ENCODE results near the gene ATP5F1D. TPM values are rescaled to one million over a fixed set of nuclear protein-coding genes. Genes with fewer than 3 reads are reported as not detected.
A peak's percentile ranks its signal among the peaks of the same experiment; 100 is the strongest.

Gene ATP5F1D
- total RNA-seq, 1 donor from 2014 or later, result 28.9 TPM

GRCh38 chr19:1232652-1233072 is 8.9 kb upstream of the ATP5F1D start:
- DNase-seq (ENCODE audit: low read depth, low spot score), result no peak

DNA sequence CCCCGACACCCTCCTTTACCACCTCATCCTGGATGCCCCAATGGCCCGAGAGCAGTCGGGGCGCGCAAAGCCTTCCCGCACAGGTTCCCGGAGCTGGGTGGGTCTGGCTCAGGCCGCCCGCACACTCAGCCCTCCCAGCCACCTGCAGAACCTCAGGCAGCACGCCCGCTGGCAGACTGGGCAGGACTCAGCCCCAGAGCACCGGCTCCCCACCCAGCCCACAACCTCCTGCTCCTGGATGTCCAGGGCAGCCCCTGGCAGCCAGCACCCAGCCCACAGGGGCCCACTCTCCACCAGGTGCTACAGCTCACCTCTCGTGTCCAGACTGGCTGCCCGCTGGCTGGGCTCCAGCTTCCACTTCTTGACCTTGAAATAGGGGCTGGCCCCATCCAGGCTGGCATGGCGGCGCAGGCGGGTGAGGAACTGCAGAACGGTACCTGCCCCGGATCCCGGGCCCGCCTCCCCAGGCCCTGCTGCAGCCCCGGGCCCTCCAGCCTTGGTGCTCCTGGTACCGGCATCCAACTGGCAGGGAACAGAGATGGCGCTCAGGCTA is 8.4 kb upstream of the ATP5F1D start:
- DNase-seq (ENCODE audit: low read depth, low spot score), result no peak

DNA sequence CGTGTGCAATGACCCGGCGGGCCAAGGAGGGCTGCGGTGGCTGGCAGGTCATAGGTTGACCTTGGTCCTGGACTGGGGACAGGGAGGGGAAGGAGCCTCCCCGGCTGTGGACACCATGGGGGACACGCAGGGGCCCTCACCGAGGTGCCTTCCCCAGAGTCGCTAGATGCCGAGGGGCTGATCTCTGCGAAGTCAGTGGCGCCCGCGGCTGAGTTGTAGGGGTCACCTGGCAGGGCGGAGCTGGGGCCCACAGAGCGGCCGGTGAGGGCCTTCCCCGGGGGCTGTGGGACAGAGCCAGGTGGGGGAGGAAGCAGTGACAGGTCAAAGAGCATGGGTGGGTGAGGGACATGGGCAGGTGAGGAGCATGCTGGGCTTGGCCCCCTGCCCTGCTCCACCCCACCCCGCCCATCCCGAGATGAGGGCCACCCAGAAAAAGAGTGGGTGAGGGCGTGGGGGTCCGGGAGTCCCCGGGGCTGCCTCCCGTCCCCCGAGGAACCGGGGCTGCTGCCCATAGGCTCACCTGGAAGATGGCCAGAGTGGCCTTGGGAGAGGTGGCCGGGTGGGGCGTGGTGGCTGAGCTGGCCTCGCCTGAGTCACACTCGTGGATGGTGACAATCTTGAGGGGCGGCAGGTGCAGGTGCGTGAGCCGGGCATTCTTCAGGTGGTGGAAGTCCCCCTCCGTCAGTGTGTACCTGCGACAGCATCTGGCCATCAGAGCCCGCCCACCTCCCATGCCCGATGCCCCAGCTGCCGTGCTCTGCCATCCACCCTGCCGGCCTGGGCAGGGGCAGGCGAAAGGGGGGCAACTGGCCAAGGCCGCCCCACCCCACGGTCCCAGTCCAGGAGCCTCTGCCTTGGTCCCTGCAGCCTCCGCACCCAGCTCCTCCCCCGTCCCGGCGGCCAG is 7.2 kb upstream of the ATP5F1D start:
- DNase-seq (ENCODE audit: low read depth, low spot score), result no peak

DNA sequence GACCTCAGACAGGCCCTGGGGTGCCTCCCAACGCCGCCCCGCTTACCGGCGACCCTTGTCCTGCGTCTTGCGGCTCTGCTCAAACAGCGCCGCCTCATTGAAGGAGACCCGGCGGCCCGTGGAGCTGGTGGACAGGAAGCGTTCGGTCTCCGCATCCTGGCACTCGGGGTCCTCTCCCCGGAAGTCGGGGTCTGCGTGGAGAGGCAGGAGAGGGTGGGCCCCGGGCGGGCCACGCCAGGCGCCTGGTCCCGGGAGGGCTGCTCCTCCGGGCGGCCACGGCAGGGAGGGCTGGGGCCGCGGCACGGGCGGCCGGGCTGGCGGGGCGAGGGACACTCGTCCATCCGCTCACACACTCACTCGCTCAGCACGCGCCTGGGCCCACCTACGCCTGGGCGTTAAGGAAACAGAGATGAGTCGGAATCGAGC is 6.6 kb upstream of the ATP5F1D start:
- DNase-seq (ENCODE audit: low read depth, low spot score), result no peak

DNA sequence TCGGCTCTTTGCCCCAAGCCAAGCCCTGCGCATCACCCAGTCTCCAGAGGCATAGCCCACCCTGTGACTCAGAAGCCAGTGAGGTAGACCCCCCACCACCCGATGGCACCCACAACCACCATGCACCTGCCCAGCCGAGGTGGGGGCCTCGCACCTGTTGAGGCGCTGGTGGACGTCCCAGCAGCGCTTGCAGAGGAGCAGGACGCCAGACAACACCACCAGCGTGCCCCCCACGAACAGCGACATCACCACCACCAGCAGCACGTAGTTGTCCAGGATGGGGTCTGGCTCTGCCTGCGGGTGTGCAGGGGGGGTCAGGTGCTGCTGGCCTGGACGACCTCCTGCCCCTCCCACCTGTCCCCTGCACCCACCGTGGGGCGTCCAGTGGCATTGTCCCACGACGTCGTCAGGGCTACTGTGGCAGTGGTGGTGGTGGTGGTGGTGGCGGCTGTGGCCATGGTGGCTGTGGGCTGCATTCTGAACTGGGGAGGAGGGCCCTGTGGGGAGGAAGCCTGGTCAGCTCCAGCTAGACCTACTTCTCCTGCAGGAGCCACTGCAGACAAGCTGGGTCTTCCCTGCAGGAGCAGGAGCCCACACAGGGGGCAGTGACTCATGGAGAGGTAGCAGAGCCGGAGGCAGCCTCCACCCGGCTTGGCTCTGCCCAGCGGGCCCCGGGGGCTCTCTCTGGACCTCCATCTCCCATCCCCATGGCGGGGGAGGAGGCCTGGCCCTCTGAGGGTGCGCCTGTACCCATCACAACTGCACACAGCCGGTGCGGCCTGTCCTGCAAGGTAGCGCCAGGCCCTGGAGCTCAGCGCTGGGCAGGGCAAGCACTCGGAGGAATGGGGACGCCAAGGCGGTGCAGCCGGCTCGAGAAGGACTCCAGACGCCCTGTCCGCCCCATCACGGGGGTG is 5.7 kb upstream of the ATP5F1D start:
- no peak for DNase-seq (ENCODE audit: low read depth, low spot score)

DNA sequence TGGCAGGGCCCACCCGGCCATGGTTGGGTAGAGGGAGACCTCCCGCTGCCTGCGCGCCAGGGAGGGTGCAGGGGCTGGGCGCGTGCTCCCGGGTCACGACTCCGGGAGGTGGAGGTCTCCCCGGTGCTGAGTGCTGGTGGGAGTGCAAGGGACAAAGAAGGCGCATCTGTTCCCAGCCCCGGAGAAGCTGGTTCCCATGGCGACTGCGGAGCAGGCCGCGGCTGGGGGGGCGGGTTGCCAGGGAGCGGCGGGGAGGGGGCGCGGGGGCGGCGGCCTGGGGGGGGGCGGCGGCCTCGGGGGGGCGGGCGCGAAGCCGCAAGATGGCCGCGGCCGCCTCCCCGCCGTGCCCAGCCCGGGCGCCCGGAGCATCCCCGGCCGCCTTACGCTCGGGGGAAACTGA is 5.0 kb upstream of the ATP5F1D start:
- no peak for DNase-seq (ENCODE audit: low read depth, low spot score)

GRCh38 chr19:1237027-1237659 is 4.4 kb upstream of the ATP5F1D start:
- no peak for DNase-seq (ENCODE audit: low read depth, low spot score)

DNA sequence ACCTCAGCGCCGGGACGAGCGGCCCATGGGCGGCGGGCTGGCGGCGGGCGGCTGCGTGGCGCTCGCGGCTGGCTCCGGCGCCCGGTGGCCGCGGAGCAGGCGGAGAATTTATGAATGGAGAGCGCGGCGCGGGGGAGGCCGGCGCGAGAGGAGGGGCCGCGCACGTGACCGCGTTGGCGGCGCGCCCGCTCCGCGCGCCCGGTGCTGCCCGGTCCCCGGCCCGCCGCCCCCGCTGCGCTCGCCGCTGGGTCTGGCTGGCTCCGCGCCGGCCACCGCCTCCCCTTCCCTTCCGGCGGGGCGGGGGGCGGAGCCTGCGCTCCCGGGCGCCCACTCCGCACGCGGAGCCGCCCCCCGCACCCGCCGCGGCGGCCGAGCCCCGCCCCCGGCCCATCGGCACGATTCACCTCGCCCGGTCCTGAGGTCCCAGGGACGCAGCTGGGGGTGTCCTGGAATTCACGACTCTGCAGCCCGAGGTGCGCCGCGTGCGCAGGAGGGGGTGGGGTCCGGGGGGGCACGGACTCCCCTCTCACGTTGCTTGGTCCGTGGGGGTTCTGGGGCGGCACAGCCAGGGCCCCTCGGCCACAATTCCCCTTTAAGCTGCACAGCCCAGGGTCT is 3.7 kb upstream of the ATP5F1D start, which contains the start of gene CBARP:
Gene CBARP, minus strand, starts transcription at position 252 of the 615 bp plus-strand sequence. CDS start 1,905 bp downstream, outside the sequence.
- no peak for DNase-seq (ENCODE audit: low read depth, low spot score)

- DNase-seq (ENCODE audit: low read depth, low spot score), result no peak
These were observed 2.9 kb upstream of the ATP5F1D start for GRCh38 chr19:1238369-1239303.

- no peak for DNase-seq (ENCODE audit: low read depth, low spot score)
These were observed 2.1 kb upstream of the ATP5F1D start for GRCh38 chr19:1239420-1239795.

DNA sequence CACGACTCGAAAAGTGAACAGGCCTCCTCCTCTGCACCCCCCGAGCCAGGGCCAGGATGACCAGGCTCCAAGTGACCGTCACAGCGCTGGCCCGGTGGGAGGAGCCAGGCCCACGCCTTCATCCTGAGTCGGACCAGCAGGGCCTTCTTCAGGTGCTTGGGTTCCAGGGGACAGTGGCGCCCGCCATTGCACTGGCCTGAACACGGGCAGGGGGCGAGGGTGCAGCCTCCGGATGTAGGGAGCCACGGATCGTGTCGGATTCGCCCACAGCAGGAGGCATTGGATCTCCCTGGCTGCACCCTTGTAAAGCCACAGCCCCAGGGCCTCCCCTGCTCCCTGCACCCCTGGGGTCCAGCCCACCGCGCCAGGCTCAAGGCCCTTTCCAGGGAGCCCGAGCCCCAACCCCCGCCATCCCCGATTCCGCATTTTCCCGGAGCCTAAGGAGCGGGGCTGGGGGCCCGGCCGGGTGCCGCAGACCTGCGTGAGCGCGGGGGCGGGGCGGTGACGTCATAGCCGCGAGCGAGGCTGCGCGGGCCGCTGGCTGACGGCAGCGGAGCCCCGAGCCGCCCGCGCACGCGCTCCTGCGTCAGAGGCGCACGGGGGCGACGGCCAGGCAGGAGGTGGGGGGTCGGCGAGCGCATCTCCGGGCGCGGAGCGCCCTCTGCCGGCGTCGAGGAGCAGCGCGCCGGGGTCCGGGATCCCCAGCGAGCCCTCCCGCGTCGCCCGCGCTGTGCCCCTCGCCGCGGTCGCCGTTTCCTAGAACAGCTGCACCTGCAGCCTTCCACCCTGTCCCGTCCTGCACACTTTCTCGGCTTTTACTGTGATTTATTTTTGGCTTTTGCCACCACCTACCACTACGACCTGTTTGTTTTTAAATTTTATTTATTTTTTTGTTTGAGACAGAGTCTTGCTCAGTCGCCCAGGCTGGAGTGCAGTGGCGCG is 1.5 kb upstream of the ATP5F1D start:
- DNase-seq (ENCODE audit: low read depth, low spot score), result peak; percentile 66

DNA sequence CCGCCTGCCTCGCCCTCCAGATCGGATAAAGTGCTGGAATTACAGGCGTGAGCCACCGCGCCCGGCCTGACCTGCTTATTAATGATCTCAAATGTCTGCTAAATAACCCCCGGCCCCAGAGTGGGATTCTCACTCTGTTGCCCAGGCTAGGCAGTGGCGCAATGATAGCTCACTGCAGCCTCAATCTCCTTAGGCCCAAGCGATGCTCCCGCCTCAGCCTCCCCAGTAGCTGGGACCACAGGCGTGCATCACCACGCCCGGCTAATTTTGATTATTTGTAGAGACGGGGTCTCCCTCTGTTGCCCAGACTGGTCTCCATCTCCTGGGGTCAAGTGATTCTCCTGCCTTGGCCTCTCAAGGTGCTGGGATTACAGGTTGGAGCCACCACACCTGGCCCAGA is 626 bp upstream of the ATP5F1D start:
- no peak for DNase-seq (ENCODE audit: low read depth, low spot score)

DNA sequence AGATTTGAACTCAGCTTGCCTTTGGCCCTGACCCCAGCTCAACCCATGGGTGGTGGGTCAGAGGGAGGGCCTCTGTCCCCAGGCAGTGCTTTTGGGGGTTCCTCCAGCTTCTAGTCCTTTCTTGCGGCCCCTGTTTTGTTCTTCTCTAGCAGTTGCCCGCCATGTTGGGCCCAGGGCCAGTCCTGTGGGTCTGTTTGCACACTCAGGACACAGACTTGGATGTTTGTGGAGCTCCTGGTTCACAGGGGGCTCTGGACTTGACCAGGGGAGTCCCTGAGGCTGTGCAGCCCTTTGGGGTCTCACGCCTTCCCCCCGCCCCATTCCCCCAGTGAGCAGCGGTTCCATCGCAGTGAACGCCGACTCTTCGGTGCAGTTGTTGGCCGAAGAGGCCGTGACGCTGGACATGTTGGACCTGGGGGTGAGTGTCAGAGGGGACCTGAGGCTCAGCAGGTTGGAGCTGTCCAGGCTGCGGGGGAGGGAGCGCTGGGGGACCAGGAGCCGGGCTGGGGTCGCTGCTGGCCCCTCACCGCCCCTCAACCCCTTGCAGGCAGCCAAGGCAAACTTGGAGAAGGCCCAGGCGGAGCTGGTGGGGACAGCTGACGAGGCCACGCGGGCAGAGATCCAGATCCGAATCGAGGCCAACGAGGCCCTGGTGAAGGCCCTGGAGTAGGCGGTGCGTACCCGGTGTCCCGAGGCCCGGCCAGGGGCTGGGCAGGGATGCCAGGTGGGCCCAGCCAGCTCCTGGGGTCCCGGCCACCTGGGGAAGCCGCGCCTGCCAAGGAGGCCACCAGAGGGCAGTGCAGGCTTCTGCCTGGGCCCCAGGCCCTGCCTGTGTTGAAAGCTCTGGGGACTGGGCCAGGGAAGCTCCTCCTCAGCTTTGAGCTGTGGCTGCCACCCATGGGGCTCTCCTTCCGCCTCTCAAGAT is 2.5 kb downstream of the ATP5F1D start:
- DNase-seq (ENCODE audit: low read depth, low spot score), result peak; percentile 53

DNA sequence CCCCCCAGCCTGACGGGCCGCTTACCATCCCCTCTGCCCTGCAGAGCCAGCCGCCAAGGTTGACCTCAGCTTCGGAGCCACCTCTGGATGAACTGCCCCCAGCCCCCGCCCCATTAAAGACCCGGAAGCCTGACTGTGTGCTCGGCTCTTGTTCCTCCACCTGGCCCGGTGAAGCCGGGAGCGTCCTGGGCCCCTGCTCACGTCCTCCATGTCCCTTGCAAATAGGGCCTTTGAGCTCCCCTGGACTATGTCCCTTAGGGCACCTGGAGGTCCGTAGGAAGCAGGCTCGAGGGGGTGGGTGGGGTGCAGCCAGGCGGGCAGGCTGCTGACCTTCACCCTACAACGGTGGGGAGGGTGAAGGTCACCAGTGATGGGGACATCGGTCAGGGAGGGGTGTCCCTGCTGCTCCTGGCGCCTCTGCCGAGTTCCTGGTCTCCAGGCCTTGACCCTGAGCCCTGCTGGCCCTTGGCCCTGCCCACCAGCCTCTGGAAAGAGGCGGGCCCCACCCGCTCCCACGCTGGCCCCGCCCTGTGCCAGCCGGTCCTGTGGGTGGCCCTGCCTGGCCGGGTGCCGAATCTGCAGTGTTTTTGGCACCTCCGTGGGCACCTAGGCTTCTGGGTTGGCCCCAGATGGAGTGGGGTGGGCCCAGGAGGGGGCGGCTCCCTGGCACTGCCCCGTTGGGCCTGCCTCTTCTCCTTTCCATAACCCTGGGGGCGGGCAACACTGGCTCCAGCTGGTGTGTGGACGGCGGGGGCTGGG is 3.3 kb downstream of the ATP5F1D start:
- no peak for DNase-seq (ENCODE audit: low read depth, low spot score)

GRCh38 chr19:1245494-1246264 is 4.1 kb downstream of the ATP5F1D start:
- no peak for DNase-seq (ENCODE audit: low read depth, low spot score)

Data from pulmonary artery endothelial cell (primary cell).